Transverse colon (tissue), 4 donors: ENCODE data around the gene INTS15. TPM values are rescaled to one million over a fixed set of nuclear protein-coding genes. Genes with fewer than 3 reads are reported as not detected.
A peak's percentile ranks its signal among the peaks of the same experiment; 100 is the strongest.
"Not testable (repeated sequence)": the region's sequence is repeated elsewhere in the genome, so short reads cannot be mapped to it uniquely, and the experiment has no call there.

Experiments used
- DNase-seq: peaks from one replicate; pipeline ENCODE4 v3.0.0-alpha.2; 2019
- H3K27ac ChIP-seq, 4 donors: fragments of 200-600 bp; sonication (generic); 2 replicates each; pipeline ENCODE4 v1.5.1; 2016 to 2018; ENCODE audit warnings: inconsistent platforms in 4 of 4
- H3K27me3 ChIP-seq: fragments of 200-600 bp; sonication (generic); 2 replicates; pipeline ENCODE4 v1.5.1; 2017; ENCODE audit warnings: inconsistent platforms
- H3K36me3 ChIP-seq, 4 donors: fragments of 200-600 bp; sonication (generic); 2 replicates each; pipeline ENCODE4 v1.5.1; 2017 to 2019; ENCODE audit warnings: inconsistent platforms in 4 of 4
- H3K4me1 ChIP-seq, 4 donors: fragments of 200-600 bp; sonication (generic); 2 replicates each; pipeline ENCODE4 v1.5.1; 2017 to 2020; ENCODE audit warnings: inconsistent platforms in 4 of 4
- H3K4me3 ChIP-seq, 4 donors: fragments of 200-600 bp; sonication (generic); 1 replicate in 1 of 4; 2 replicates in 3 of 4; pipeline versions ENCODE4 v1.5.1 to v1.6.1; 2017 to 2019; ENCODE audit warnings: inconsistent platforms in 4 of 4
- H3K9me3 ChIP-seq, 2 donors: fragments of 200-600 bp; sonication (generic); 2 replicates each; pipeline ENCODE4 v1.5.1; 2017 to 2019; ENCODE audit warnings: inconsistent platforms in 2 of 2
- CTCF ChIP-seq, 5 experiments: fragments of 200-600 bp in 3 of 5; fragments of 450-650 bp in 2 of 5; sonication (generic) in 3 of 5; IDR thresholded peaks; 1 replicate in 2 of 5; 2 replicates in 3 of 5; pipeline ENCODE4 v1.5.1; 2016 to 2017; ENCODE audit warnings: antibody characterized with exemption in 5 of 5, inconsistent platforms in 3 of 5, mild to moderate bottlenecking in 2 of 5, moderate library complexity in 1 of 5
- EP300 ChIP-seq: sonication (generic); formaldehyde crosslinking; IDR thresholded peaks from one replicate; pipeline ENCODE4 v1.6.1; 2017; ENCODE audit warnings: antibody characterized with exemption, low read depth
- POLR2A ChIP-seq: fragments of 450-650 bp; IDR thresholded peaks from one replicate; pipeline ENCODE4 v1.6.1; 2016; ENCODE audit warnings: antibody characterized with exemption, mild to moderate bottlenecking, moderate library complexity
- POLR2AphosphoS5 ChIP-seq, 3 donors: sonication (generic); formaldehyde crosslinking; IDR thresholded peaks; one replicate each; pipeline ENCODE4 v1.6.1; 2016; ENCODE audit warnings: antibody characterized with exemption in 3 of 3
- WGBS, 2 donors: methylation state at CpG; one replicate each; pipeline ENCODE4 v1.1.5; 2018; ENCODE audit warnings: low coverage in 1 of 2; 5-methylcytosine and 5-hydroxymethylcytosine counted together
- in situ Hi-C, 4 donors: fragments of 200-750 bp; cut with MboI; loops; one replicate each; pipeline versions ENCODE4 v1.15.0 to v1.15.1; 2017; ENCODE audit warnings: low sequenced_read_pairs in 3 of 4, low pct_ligation_motif_present in 1 of 4, low pct_unique_long_range_greater_than_20kb in 1 of 4
- intact Hi-C: fragments of 100-400 bp; cut with DNase I; formaldehyde crosslinking; loops from one replicate; pipeline ENCODE4 v1.15.1; 2023; ENCODE audit warnings: low total_unique reads
- total RNA-seq, 4 donors: library from RNA; depleted of rRNA; stranded (reverse); fragments of >200 nt; gene quantifications; one replicate each; pipeline ENCODE4 v1.1.0, GENCODE V29; 2016

Gene INTS15
- total RNA-seq, 4 donors from 2014 or later: 21.8 to 56.5 (median 32.6) TPM

- Histone ChIP-seq H3K4me3 (peak overlapping the region in 3 of 4 donors; percentile 64 to 89 (median 77)), H3K36me3 (peaks cover 0 to 15% (median 5%) of the 10 kb centered on the region in 4 donors), H3K4me1 (peaks cover 0 to 9% (median 4%) of the 10 kb centered on the region in 4 donors), H3K9me3 (no peaks in the 10 kb centered on the region), H3K27me3 (no peaks in the 10 kb centered on the region), H3K27ac (peak overlapping the region; percentile 88 to 98 (median 93))
- TF ChIP-seq POLR2A (no peak), CTCF (IDR thresholded peaks at IDR 0.05) (no peak), POLR2AphosphoS5 (IDR thresholded peaks at IDR 0.05) (no peak), EP300 (no peak)
- intact Hi-C loops: no loop called here
- 70 to 88% methylated on average over 5 to 18 of the region's 18 CpGs for WGBS, 2 donors
- DNase-seq: no peak
- in situ Hi-C loops: no loop called here
Measured at GRCh38 chr7:6578114-6579084, 11.4 kb upstream of the INTS15 start.

GRCh38 chr7:6579446-6579845 lies 10.4 kb upstream of the INTS15 start:
- no peak for TF ChIP-seq CTCF (IDR thresholded peaks at IDR 0.05)
- no peak for TF ChIP-seq POLR2A
- TF ChIP-seq POLR2AphosphoS5 (IDR thresholded peaks at IDR 0.05): no peak
- TF ChIP-seq EP300: no peak
- Histone ChIP-seq H3K36me3 (peaks cover 0 to 19% (median 7%) of the 10 kb centered on the region in 4 donors), H3K27me3 (no peaks in the 10 kb centered on the region), H3K27ac (no peak overlapping the region), H3K4me3 (no peak overlapping the region), H3K9me3 (no peaks in the 10 kb centered on the region), H3K4me1 (peaks cover 0 to 9% (median 4%) of the 10 kb centered on the region in 4 donors)
- DNase-seq: no peak
- in situ Hi-C loops: no loop called here
- intact Hi-C loops: no loop called here
- WGBS, 2 donors: 98% methylated on average over 4 of the region's 4 CpGs; no CpG with 5 or more reads in 1 of the 2 donors

- H3K27ac ChIP-seq, H3K4me1 ChIP-seq, intact Hi-C loops, DNase-seq, H3K9me3 ChIP-seq, H3K27me3 ChIP-seq, in situ Hi-C loops, H3K4me3 ChIP-seq: not testable (repeated sequence)
- 87 to 92% methylated on average over 2 to 8 of the region's 8 CpGs for WGBS, 2 donors
- H3K36me3 ChIP-seq: peaks cover 0 to 24% (median 7%) of the 10 kb centered on the region in 4 donors
Measured at GRCh38 chr7:6585746-6586432, 3.9 kb upstream of the INTS15 start.

- H3K27ac ChIP-seq: no peak overlapping the region
- H3K27me3 ChIP-seq: no peaks in the 10 kb centered on the region
- in situ Hi-C loops: no loop called here
- no peaks in the 10 kb centered on the region for H3K9me3 ChIP-seq
- peaks cover 7 to 16% (median 12%) of the 10 kb centered on the region in 4 donors for H3K4me1 ChIP-seq
- TF ChIP-seq EP300 (no peak), CTCF (IDR thresholded peaks at IDR 0.05) (no peak), POLR2AphosphoS5 (IDR thresholded peaks at IDR 0.05) (no peak)
- no peak overlapping the region for H3K4me3 ChIP-seq
- DNase-seq: no peak
- H3K36me3 ChIP-seq: peaks cover 0 to 22% (median 5%) of the 10 kb centered on the region in 4 donors
- intact Hi-C loops: no loop called here
- 71 to 88% methylated on average over 3 to 9 of the region's 9 CpGs for WGBS, 2 donors
Measured at GRCh38 chr7:6588566-6588965, 1.3 kb upstream of the INTS15 start.
